Progenitor cell of endocrine pancreas (in vitro differentiated cells): Measurements from ENCODE around the gene PTCH1. TPM values are rescaled to one million over a fixed set of nuclear protein-coding genes. Genes with fewer than 3 reads are reported as not detected.

Source experiments
- DNase-seq: peaks from one replicate; pipeline ENCODE4 v3.0.0; 2021; ENCODE audit warnings: low spot score; ENCODE audit not compliant: unreplicated experiment
- H3K27ac Mint-ChIP-seq: 2 replicates; pipeline ENCODE4 v1.8.0; 2021; ENCODE audit warnings: mild to moderate bottlenecking, moderate library complexity, mixed read lengths
- H3K27me3 Mint-ChIP-seq: 2 replicates; pipeline ENCODE4 v1.8.0; 2021; ENCODE audit warnings: mixed read lengths
- H3K36me3 Mint-ChIP-seq: 2 replicates; pipeline ENCODE4 v1.8.0; 2022; ENCODE audit warnings: mixed read lengths; ENCODE audit not compliant: insufficient read depth
- H3K4me1 Mint-ChIP-seq: 2 replicates; pipeline ENCODE4 v1.8.0; 2021; ENCODE audit warnings: low read depth, mixed read lengths
- H3K4me3 Mint-ChIP-seq: 2 replicates; pipeline ENCODE4 v1.8.0; 2021; ENCODE audit warnings: low read depth, mild to moderate bottlenecking, moderate library complexity, mixed read lengths
- H3K9me3 Mint-ChIP-seq: 2 replicates; pipeline ENCODE4 v1.8.0; 2021; ENCODE audit warnings: low read depth, mixed read lengths
- CTCF ChIP-seq: fragments of 200-600 bp; sonication (generic); IDR thresholded peaks from one replicate; pipeline ENCODE4 v1.5.0; 2021; ENCODE audit warnings: antibody characterized with exemption, mild to moderate bottlenecking; ENCODE audit not compliant: unreplicated experiment
- total RNA-seq: library from RNA; stranded (reverse); gene quantifications from 2 replicates; pipeline ENCODE4 v1.2.1, GENCODE V29; 2021

Gene PTCH1
- total RNA-seq, 1 donor from 2014 or later: 56.3 TPM

DNA sequence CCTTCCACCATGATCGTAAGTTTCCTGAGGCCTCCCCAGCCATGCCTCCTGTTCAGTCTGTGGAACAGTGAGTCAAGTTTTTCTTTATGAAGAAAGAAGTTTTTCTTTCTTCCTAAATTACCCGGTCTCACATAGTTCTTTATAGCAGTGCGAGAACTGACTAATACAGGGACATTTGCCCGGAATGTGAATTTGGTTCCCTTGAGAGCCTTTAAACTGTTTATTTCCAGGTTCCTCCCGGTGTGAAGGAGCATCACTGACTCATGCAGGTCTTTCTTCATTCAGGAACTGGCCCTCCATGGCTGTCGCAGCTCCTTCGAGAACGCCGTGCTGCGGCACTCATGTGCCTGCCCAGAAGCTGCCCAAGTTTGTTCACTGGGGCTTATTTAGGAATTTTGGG lies 87.7 kb downstream of the PTCH1 start:
- Mint-ChIP-seq H3K27me3 (no peaks in the 10 kb centered on the region), H3K27ac (peak overlapping the region; percentile 40), H3K36me3 (no peaks in the 10 kb centered on the region)

GRCh38 chr9:95425910-95426551 lies 90.7 kb downstream of the PTCH1 start:
- H3K4me1 Mint-ChIP-seq: peaks cover 3% of the 10 kb centered on the region
- TF ChIP-seq CTCF: no peak
- peaks cover 26% of the 10 kb centered on the region for H3K9me3 Mint-ChIP-seq
- H3K36me3 Mint-ChIP-seq: peaks cover 21% of the 10 kb centered on the region
- DNase-seq: no peak
- no peaks in the 10 kb centered on the region for H3K27me3 Mint-ChIP-seq
- peak overlapping the region; percentile 98 for H3K27ac Mint-ChIP-seq
- H3K4me3 Mint-ChIP-seq: peak overlapping the region; percentile 84

More for the DNA sequence above, 87.7 kb downstream of the PTCH1 start:
- no peak for DNase-seq
- Mint-ChIP-seq H3K4me3 (no peak overlapping the region), H3K4me1 (peaks cover 5% of the 10 kb centered on the region), H3K9me3 (peaks cover 14% of the 10 kb centered on the region)
- TF ChIP-seq CTCF: no peak

DNA sequence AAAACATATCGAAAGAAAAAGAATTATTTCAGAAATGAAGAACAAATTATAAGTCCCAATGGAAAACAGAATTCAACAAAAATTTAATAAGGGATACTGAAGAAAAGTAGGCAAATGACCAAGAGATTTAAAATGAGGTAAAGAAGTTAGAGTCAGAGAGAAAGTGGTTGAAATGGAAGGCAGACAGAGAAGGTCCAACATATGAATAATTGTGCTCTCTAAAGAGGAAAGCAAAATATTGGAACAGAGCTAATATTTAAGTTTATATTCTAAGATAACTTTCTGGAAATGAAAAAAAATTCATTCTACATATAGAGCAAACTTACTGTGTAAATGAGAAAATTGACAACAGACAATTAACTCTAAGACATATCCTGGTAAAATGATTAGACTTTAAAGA lies 94.1 kb downstream of the PTCH1 start:
- H3K4me1 Mint-ChIP-seq: peaks cover 3% of the 10 kb centered on the region
- peaks cover 24% of the 10 kb centered on the region for H3K36me3 Mint-ChIP-seq
- no peak for DNase-seq
- peak overlapping the region; percentile 25 for H3K27ac Mint-ChIP-seq
- H3K4me3 Mint-ChIP-seq: no peak overlapping the region
- peaks cover 20% of the 10 kb centered on the region for H3K9me3 Mint-ChIP-seq
- H3K27me3 Mint-ChIP-seq: no peaks in the 10 kb centered on the region
- no peak for TF ChIP-seq CTCF

DNA sequence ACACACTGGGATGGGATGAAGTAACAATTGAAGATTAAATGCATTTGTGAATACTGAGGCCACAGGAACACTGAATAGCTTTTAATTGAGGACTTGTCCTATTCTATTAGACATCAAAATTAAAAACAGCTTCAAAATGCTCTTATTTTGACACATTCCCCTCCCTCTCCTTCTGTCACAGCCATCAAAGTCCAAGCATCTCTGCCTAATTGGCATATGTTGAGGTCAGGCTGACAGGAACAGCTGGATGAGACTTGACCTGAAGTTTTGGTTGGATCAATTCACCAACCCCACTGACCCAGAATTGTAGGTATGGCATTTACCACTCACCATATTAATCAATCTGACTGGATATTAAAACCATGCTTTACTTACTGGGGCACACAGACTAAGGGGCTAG lies 96.3 kb downstream of the PTCH1 start:
- Mint-ChIP-seq H3K36me3 (peaks cover 30% of the 10 kb centered on the region), H3K27ac (no peak overlapping the region), H3K4me3 (no peak overlapping the region), H3K27me3 (no peaks in the 10 kb centered on the region), H3K4me1 (no peaks in the 10 kb centered on the region), H3K9me3 (peaks cover 24% of the 10 kb centered on the region)
- no peak for TF ChIP-seq CTCF
- no peak for DNase-seq

DNA sequence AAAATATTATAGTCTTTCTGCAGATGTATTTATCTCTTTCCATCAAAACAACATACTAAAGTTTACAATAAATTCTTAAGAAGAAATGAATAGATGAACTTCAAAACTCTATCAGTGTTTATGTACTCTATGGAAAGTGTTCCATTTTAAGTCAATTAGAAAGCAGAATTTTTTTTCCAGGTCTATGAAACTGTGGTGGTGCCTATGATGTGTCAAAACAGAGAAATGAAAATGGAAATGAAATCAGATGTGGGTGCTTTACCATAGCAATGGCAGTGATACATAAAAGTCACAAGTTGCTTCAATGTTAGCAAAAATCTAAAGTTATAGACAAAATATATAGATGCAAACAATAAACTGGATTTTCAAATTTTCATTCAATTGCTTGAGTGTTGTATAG lies 97.3 kb downstream of the PTCH1 start:
- H3K27me3 Mint-ChIP-seq: no peaks in the 10 kb centered on the region
- DNase-seq: no peak
- no peaks in the 10 kb centered on the region for H3K4me1 Mint-ChIP-seq
- peaks cover 21% of the 10 kb centered on the region for H3K9me3 Mint-ChIP-seq
- no peak for TF ChIP-seq CTCF
- H3K27ac Mint-ChIP-seq: no peak overlapping the region
- H3K4me3 Mint-ChIP-seq: no peak overlapping the region
- peaks cover 30% of the 10 kb centered on the region for H3K36me3 Mint-ChIP-seq
